Measurements from ENCODE around the gene PITX2.

DNA sequence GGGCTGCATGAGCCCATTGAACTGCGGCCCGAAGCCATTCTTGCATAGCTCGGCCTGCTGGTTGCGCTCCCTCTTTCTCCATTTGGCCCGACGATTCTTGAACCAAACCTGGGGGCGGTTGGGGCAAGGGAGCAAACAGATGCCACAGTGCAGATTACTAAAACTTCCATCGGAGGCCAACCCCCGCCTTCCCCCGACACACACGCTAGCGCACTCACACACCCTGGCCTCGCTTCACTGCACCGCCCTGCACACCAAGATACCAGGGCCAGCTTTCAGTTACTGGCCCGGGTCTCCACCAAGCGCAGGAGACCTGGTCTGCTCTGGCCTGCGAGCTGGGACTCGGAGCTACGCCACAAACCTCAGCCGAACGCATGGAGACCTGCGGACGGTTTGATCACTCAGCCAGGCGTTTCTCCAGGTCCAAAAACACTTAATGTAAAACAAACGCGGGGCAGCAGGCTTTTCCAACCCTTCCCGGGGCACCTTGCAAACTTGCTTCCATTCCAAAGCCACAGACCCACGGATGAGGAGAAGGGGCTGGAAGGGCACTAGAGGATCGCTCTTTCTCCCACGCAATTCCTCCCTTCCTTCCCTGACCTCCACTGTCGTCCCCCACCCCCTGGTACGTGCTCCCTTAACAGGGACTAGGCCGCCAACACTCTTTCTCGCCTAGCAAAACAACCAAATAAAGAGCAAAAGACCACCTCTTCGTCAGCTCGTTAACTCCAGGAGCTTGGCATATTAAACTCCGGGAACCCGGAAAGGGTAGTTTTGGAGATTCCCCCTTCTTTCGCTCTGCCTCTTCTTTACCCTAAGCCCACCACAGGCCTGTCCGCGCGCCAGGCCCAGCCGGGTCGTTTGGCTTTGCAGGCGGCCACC is 4.1 kb downstream of the PITX2 start:
- TF ChIP-seq POLR2AphosphoS5 (IDR thresholded peaks at IDR 0.05; ENCODE audit: low read depth, low read length): no peak
- TF ChIP-seq POLR2A (IDR thresholded peaks at IDR 0.05; ENCODE audit: low read depth, low read length): no peak

Data from GM12892 (cell line).